Measurements from ENCODE around the gene DPP8.

DNA sequence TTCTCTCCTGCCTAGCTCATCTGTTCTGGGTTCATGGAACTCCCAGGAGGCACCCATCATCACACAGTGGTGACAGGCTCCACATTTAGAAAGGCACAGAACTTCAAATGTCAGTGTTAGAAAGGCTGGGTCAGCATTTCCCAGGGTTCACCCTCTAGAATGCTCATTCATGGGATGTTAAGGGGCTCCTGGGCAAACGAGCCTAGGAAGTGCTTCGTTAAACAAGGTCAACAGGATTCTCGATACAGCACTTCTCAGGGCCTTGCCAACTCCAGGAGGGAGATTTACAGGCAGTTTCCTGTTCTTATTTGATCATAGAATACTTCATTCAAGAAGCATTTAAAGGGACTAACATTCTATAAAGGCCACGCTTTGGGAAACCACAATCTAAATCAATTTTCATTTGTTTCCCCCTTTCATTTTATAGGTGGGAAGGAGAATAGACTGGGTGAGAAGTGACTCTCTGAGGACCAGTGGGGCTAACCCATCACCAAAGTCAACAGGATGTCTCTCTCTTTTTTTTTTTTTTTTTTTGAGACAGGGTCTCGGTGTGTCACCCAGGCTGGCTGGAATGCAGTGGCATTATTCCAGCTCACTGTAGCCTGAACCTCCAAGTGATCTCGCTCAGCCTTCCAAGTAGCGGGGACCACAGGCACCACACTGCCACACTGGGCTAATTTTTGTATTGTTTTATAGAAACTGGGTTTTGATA, 109.0 kb downstream of the DPP8 start:
- TF ChIP-seq, protein P1, sequence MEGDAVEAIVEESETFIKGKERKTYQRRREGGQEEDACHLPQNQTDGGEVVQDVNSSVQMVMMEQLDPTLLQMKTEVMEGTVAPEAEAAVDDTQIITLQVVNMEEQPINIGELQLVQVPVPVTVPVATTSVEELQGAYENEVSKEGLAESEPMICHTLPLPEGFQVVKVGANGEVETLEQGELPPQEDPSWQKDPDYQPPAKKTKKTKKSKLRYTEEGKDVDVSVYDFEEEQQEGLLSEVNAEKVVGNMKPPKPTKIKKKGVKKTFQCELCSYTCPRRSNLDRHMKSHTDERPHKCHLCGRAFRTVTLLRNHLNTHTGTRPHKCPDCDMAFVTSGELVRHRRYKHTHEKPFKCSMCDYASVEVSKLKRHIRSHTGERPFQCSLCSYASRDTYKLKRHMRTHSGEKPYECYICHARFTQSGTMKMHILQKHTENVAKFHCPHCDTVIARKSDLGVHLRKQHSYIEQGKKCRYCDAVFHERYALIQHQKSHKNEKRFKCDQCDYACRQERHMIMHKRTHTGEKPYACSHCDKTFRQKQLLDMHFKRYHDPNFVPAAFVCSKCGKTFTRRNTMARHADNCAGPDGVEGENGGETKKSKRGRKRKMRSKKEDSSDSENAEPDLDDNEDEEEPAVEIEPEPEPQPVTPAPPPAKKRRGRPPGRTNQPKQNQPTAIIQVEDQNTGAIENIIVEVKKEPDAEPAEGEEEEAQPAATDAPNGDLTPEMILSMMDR (IDR thresholded peaks at IDR 0.05; ENCODE audit: low read depth, low read length): no peak
- no peak for TF ChIP-seq EZH2phosphoT487 (IDR thresholded peaks at IDR 0.05; ENCODE audit: low read depth)
